GM23338 (cell line): ENCODE data around the gene FGF1. TPM values are rescaled to one million over a fixed set of nuclear protein-coding genes. Genes with fewer than 3 reads are reported as not detected.

Experiments used
- ATAC-seq: fragments of 200-7000 bp; cut with Tn5 transposase; 3 replicates; pipeline ENCODE4 v1.9.1; 2020
- DNase-seq: peaks from one replicate; pipeline ENCODE4 v3.0.0-alpha.2; 2015; ENCODE audit warnings: low spot score
- H2AFZ ChIP-seq: fragments of 200-600 bp; sonication (generic); 2 replicates; pipeline ENCODE4 v1.8.0; 2016; ENCODE audit warnings: antibody characterized with exemption, mild to moderate bottlenecking, moderate library complexity
- H3F3A ChIP-seq: fragments of 200-600 bp; sonication (generic); replicated peaks from 2 replicates; pipeline ENCODE4 v1.8.0; 2017; ENCODE audit warnings: antibody characterized with exemption, mixed run types, low read depth
- H3K27ac ChIP-seq: fragments of 200-600 bp; sonication (generic); 2 replicates; pipeline ENCODE4 v1.6.1; 2016; ENCODE audit warnings: low read depth
- H3K27me3 ChIP-seq: fragments of 200-600 bp; sonication (generic); 2 replicates; pipeline ENCODE4 v1.8.0; 2016; ENCODE audit warnings: mild to moderate bottlenecking, mixed run types, moderate library complexity; ENCODE audit not compliant: insufficient read depth
- H3K36me3 ChIP-seq: fragments of 200-600 bp; sonication (generic); 2 replicates; pipeline ENCODE4 v1.8.0; 2016; ENCODE audit warnings: mild to moderate bottlenecking; ENCODE audit not compliant: insufficient read depth
- H3K4me1 ChIP-seq: fragments of 200-600 bp; sonication (generic); 2 replicates; pipeline ENCODE4 v1.8.0; 2016; ENCODE audit warnings: mild to moderate bottlenecking, moderate library complexity; ENCODE audit not compliant: insufficient read depth
- H3K4me2 ChIP-seq: fragments of 200-600 bp; sonication (generic); 2 replicates; pipeline ENCODE4 v1.7.1; 2017; ENCODE audit warnings: mixed run types
- H3K4me3 ChIP-seq: fragments of 200-600 bp; sonication (generic); 2 replicates; pipeline ENCODE4 v1.6.1; 2016; ENCODE audit warnings: mixed run types
- H3K79me2 ChIP-seq: fragments of 200-600 bp; sonication (generic); replicated peaks from 2 replicates; pipeline ENCODE4 v1.8.0; 2017; ENCODE audit warnings: mild to moderate bottlenecking; ENCODE audit not compliant: insufficient read depth
- H3K9me2 ChIP-seq: fragments of 200-600 bp; sonication (generic); 2 replicates; pipeline ENCODE4 v1.8.0; 2017; ENCODE audit not compliant: insufficient read depth
- H4K20me1 ChIP-seq: fragments of 200-600 bp; sonication (generic); replicated peaks from 2 replicates; pipeline ENCODE4 v1.8.0; 2017; ENCODE audit warnings: mild to moderate bottlenecking; ENCODE audit not compliant: insufficient read depth
- H3K27ac Mint-ChIP-seq: 2 replicates; pipeline ENCODE4 v1.8.0; 2020; ENCODE audit warnings: inconsistent platforms, mild to moderate bottlenecking, moderate library complexity, mixed read lengths
- H3K27me3 Mint-ChIP-seq: 3 replicates; pipeline ENCODE4 v1.8.0; 2022; ENCODE audit warnings: low read depth, mild to moderate bottlenecking, moderate library complexity, mixed read lengths, inconsistent platforms; ENCODE audit not compliant: insufficient read depth, poor library complexity
- H3K36me3 Mint-ChIP-seq: 3 replicates; pipeline ENCODE4 v1.8.0; 2021; ENCODE audit warnings: low read depth, mild to moderate bottlenecking, inconsistent platforms, moderate library complexity, mixed read lengths
- H3K4me1 Mint-ChIP-seq: 3 replicates; pipeline ENCODE4 v1.8.0; 2020; ENCODE audit warnings: mild to moderate bottlenecking, inconsistent platforms, mixed read lengths
- H3K4me3 Mint-ChIP-seq: 3 replicates; pipeline ENCODE4 v1.8.0; 2021; ENCODE audit warnings: moderate library complexity, mild to moderate bottlenecking, inconsistent platforms, mixed read lengths
- H3K9me3 Mint-ChIP-seq: 3 replicates; pipeline ENCODE4 v1.8.0; 2020; ENCODE audit warnings: moderate library complexity, mild to moderate bottlenecking, inconsistent platforms, mixed read lengths
- CREB1 ChIP-seq: fragments of 250-450 bp; sonication (Bioruptor Pico); IDR thresholded peaks from 2 replicates; pipeline ENCODE4 v1.5.0; 2020; ENCODE audit warnings: low read depth, mild to moderate bottlenecking, moderate library complexity
- EZH2 ChIP-seq: fragments of 200-600 bp; sonication (generic); IDR thresholded peaks from one replicate; pipeline ENCODE4 v1.8.0; 2017; ENCODE audit warnings: antibody characterized with exemption, mild to moderate bottlenecking, low read depth; ENCODE audit not compliant: unreplicated experiment
- EZH2phosphoT487 ChIP-seq: fragments of 200-600 bp; sonication (generic); IDR thresholded peaks from one replicate; pipeline ENCODE4 v1.8.1; 2018; ENCODE audit warnings: antibody characterized with exemption; ENCODE audit not compliant: unreplicated experiment
- JUNB ChIP-seq: IDR thresholded peaks from one replicate; pipeline ENCODE4 v1.6.1; 2016; ENCODE audit warnings: antibody characterized with exemption; ENCODE audit not compliant: unreplicated experiment
- NANOG ChIP-seq: IDR thresholded peaks from 2 replicates; pipeline ENCODE4 v1.6.1; 2016; ENCODE audit warnings: antibody characterized with exemption, borderline replicate concordance
- POLR2AphosphoS5 ChIP-seq: IDR thresholded peaks from 2 replicates; pipeline ENCODE4 v1.6.1; 2016; ENCODE audit warnings: antibody characterized with exemption, low read depth
- REST ChIP-seq: IDR thresholded peaks from one replicate; pipeline ENCODE4 v1.6.1; 2018; ENCODE audit warnings: antibody characterized with exemption; ENCODE audit not compliant: unreplicated experiment
- STAT1 ChIP-seq: IDR thresholded peaks from one replicate; pipeline ENCODE4 v1.6.1; 2016; ENCODE audit warnings: antibody characterized with exemption; ENCODE audit not compliant: unreplicated experiment
- ZNF114 ChIP-seq: fragments of 250-450 bp; sonication (Bioruptor Pico); IDR thresholded peaks from 2 replicates; pipeline ENCODE4 v1.5.0; 2020; ENCODE audit warnings: mild to moderate bottlenecking, moderate library complexity
- ZNF331 ChIP-seq: fragments of 250-450 bp; sonication (Bioruptor Pico); IDR thresholded peaks from 2 replicates; pipeline ENCODE4 v1.5.0; 2020; ENCODE audit warnings: low read depth, mild to moderate bottlenecking, moderate library complexity
- ZNF462 ChIP-seq: fragments of 250-450 bp; sonication (Bioruptor Pico); IDR thresholded peaks from 2 replicates; pipeline ENCODE4 v1.5.0; 2020; ENCODE audit warnings: mild to moderate bottlenecking, moderate library complexity
- polyA plus RNA-seq: library from polyadenylated mRNA; unstranded; fragments of >200 nt; fragmentation: Nextera tagmentation; extraction: Ambion mirVana; gene quantifications from 2 replicates; pipeline ENCODE4 v1.2.1, GENCODE V29; 2016
- total RNA-seq: library from RNA; depleted of rRNA; stranded (reverse); fragments of >200 nt; shearing (Covaris generic); gene quantifications from 2 replicates; pipeline ENCODE4 v1.2.3, GENCODE V29; 2014
- TF ChIP-seq, protein P1 (sequence below): IDR thresholded peaks from 2 replicates; pipeline ENCODE4 v1.6.1; 2016; ENCODE audit warnings: antibody characterized with exemption
- TF ChIP-seq, protein P2 (sequence below), 2 experiments: fragments of 200-600 bp in 1 of 2; sonication (generic) in 1 of 2; conservative IDR thresholded peaks; 2 replicates each; pipeline versions ENCODE4 v1.5.1 to v1.6.1; 2016 to 2017; ENCODE audit warnings: antibody characterized with exemption in 2 of 2, low read depth in 2 of 2, mild to moderate bottlenecking in 2 of 2, moderate library complexity in 1 of 2

The FGF1 gene
- total and polyA plus RNA-seq, 2 experiments from 2014 or later = 0.21 to 0.34 TPM

- no peak overlapping the region for H3K4me3 Mint-ChIP-seq
- H3K27me3 ChIP-seq = no peaks in the 10 kb centered on the region
- peaks cover 8% of the 10 kb centered on the region; the same call in 1 of the 2 replicates for H3K9me2 ChIP-seq
- ATAC-seq (no peak), DNase-seq (no peak)
- no peak overlapping the region for H3K27ac ChIP-seq
- peaks cover 3% of the 10 kb centered on the region for H3K27me3 Mint-ChIP-seq
- no peaks in the 10 kb centered on the region for H3K4me1 ChIP-seq
- H3K4me1 Mint-ChIP-seq = peaks cover 5% of the 10 kb centered on the region; the same call in 1 of the 3 replicates
- no peaks in the 10 kb centered on the region for H3K79me2 ChIP-seq
- H3K36me3 ChIP-seq = no peaks in the 10 kb centered on the region
- H4K20me1 ChIP-seq = no peaks in the 10 kb centered on the region
- no peak overlapping the region for H3K4me2 ChIP-seq
- H3K36me3 Mint-ChIP-seq = peaks cover 2% of the 10 kb centered on the region; the same call in 1 of the 3 replicates
- H2AFZ ChIP-seq = 0 out of 2 replicates have a peak overlapping the region, but pooled peaks have one; percentile 4
- H3K27ac Mint-ChIP-seq = no peak overlapping the region
- no peak for TF ChIP-seq STAT1
- TF ChIP-seq CREB1 = no peak
- no peak for TF ChIP-seq REST
- TF ChIP-seq, protein P1, sequence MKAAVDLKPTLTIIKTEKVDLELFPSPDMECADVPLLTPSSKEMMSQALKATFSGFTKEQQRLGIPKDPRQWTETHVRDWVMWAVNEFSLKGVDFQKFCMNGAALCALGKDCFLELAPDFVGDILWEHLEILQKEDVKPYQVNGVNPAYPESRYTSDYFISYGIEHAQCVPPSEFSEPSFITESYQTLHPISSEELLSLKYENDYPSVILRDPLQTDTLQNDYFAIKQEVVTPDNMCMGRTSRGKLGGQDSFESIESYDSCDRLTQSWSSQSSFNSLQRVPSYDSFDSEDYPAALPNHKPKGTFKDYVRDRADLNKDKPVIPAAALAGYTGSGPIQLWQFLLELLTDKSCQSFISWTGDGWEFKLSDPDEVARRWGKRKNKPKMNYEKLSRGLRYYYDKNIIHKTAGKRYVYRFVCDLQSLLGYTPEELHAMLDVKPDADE = no peak
- TF ChIP-seq ZNF114 (CRISPR knock-in tag) = no peak
- TF ChIP-seq EZH2 = no peak
- TF ChIP-seq POLR2AphosphoS5 = no peak
- TF ChIP-seq JUNB = no peak
- no peak for TF ChIP-seq NANOG
- no peak for TF ChIP-seq EZH2phosphoT487
- TF ChIP-seq ZNF462 (CRISPR knock-in tag) = no peak
- no peak for TF ChIP-seq ZNF331 (CRISPR knock-in tag)
- TF ChIP-seq, protein P2, sequence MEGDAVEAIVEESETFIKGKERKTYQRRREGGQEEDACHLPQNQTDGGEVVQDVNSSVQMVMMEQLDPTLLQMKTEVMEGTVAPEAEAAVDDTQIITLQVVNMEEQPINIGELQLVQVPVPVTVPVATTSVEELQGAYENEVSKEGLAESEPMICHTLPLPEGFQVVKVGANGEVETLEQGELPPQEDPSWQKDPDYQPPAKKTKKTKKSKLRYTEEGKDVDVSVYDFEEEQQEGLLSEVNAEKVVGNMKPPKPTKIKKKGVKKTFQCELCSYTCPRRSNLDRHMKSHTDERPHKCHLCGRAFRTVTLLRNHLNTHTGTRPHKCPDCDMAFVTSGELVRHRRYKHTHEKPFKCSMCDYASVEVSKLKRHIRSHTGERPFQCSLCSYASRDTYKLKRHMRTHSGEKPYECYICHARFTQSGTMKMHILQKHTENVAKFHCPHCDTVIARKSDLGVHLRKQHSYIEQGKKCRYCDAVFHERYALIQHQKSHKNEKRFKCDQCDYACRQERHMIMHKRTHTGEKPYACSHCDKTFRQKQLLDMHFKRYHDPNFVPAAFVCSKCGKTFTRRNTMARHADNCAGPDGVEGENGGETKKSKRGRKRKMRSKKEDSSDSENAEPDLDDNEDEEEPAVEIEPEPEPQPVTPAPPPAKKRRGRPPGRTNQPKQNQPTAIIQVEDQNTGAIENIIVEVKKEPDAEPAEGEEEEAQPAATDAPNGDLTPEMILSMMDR (conservative IDR thresholded peaks at IDR 0.05; ENCODE audit: low read depth in 2 of 2) = no peak
- H3K9me3 Mint-ChIP-seq = peaks cover 9% of the 10 kb centered on the region; the same call in 2 of the 3 replicates
- H3K4me3 ChIP-seq = no peak overlapping the region
- no peaks in the 10 kb centered on the region for H3F3A ChIP-seq
Observed at GRCh38 chr5:142576804-142577203, 109.1 kb downstream of the FGF1 start.
